ENCODE results near the gene IRS1. TPM values are rescaled to one million over a fixed set of nuclear protein-coding genes. Genes with fewer than 3 reads are reported as not detected.
A peak's percentile ranks its signal among the peaks of the same experiment; 100 is the strongest.

IRS1 gene
- polyA plus RNA-seq, 2 donors = 1.6 to 3.7 TPM

DNA sequence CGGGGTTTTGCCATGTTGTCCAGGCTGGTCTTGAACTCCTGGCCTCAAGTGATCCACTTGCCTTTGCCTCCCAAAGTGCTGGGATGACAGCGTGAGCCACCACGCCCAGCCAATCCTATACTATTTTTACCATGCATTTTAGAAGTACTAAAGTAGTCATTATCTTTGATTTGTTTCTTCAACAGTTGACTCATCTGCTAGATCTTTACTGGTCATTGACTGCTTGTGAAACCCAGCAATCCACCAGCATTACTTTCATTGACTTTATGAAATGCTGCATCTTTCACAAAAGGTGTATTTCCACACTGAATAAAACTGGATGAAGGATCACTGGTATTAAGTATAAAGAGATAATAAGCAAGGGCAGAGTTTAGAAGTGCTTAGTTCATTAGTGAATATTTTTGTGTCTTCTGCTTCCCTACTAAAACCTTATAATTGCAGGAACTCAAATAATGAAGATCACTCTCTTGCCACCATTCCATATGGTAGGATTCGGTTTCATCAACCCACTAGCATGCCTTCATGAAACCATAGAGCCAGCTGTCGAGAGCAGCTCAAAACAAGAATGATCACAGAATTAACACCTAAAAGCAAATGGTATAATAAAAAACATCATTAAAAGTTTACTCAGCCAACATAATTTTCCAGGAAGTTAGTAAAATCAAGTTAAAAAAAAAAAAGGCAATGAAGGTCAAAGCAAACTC is 33.1 kb downstream of the IRS1 start:
- Histone ChIP-seq H3K36me3 (ENCODE audit: control insufficient read depth in 2 of 2, insufficient read depth in 2 of 2, low read length in 1 of 2) (no peaks in the 10 kb centered on the region), H3K9me3 (ENCODE audit: control insufficient read depth in 2 of 2, insufficient read depth in 1 of 2, low read depth in 1 of 2, low read length in 1 of 2) (no peaks in the 10 kb centered on the region), H3K4me3 (ENCODE audit: low read depth in 1 of 2, low read length in 2 of 2) (no peak overlapping the region), H3K4me1 (ENCODE audit: control insufficient read depth in 2 of 2, insufficient read depth in 2 of 2, low read length in 1 of 2) (no peaks in the 10 kb centered on the region), H3K27me3 (ENCODE audit: control insufficient read depth in 1 of 2, insufficient read depth in 2 of 2, low read length in 2 of 2) (no peaks in the 10 kb centered on the region), H3K27ac (ENCODE audit: low read depth in 2 of 2, low read length in 1 of 2) (no peak overlapping the region)
- 83 to 85% methylated on average over 5 of the region's 5 CpGs for WGBS, 2 donors

DNA sequence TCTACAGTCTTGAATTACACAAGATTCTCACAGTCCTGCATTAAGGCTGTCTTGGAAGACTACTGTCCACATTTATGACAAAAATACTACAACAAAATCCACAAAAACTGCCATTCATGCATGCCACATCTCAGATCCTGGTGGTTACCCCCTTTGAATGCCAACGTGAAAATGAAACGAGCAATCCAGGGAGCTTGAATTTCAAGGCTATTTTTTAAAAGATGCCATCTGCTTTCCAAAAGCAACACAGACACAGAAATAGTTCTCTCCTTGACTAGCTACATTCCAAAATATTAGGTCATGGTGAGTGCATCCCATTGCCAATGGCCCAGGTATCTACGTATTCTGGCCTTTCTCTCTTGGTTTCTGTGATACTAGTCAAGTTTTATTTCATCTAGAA is 36.3 kb downstream of the IRS1 start:
- H3K36me3 ChIP-seq (ENCODE audit: control insufficient read depth in 2 of 2, insufficient read depth in 2 of 2, low read length in 1 of 2) = no peaks in the 10 kb centered on the region
- H3K27ac ChIP-seq (ENCODE audit: low read depth in 2 of 2, low read length in 1 of 2) = no peak overlapping the region
- H3K27me3 ChIP-seq (ENCODE audit: control insufficient read depth in 1 of 2, insufficient read depth in 2 of 2, low read length in 2 of 2) = no peaks in the 10 kb centered on the region
- no peaks in the 10 kb centered on the region for H3K9me3 ChIP-seq (ENCODE audit: control insufficient read depth in 2 of 2, insufficient read depth in 1 of 2, low read depth in 1 of 2, low read length in 1 of 2)
- WGBS, 2 donors = 76 to 87% methylated on average over 3 of the region's 3 CpGs
- H3K4me3 ChIP-seq (ENCODE audit: low read depth in 1 of 2, low read length in 2 of 2) = no peak overlapping the region
- peaks cover 0 to 3% of the 10 kb centered on the region in 2 donors for H3K4me1 ChIP-seq (ENCODE audit: control insufficient read depth in 2 of 2, insufficient read depth in 2 of 2, low read length in 1 of 2)

DNA sequence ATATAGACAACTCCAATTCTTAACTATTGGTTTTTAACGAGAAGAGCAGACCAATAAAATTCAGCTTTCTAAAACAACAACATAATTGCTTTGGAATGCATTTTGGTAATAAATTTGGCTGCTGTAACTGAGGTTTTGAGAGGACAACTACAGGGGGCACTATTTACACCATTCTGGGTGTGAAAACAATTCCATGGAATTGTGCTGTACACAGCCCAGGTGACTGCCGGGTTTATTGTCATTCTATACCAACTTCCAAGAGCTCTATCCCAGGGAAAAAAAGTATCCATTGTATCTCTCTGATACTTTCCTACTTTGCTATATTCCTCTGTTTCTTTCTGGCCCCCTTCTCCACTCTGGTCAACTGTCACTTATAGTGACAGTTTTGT is 38.4 kb downstream of the IRS1 start:
- Histone ChIP-seq H3K9me3 (ENCODE audit: control insufficient read depth in 2 of 2, insufficient read depth in 1 of 2, low read depth in 1 of 2, low read length in 1 of 2) (no peaks in the 10 kb centered on the region), H3K27ac (ENCODE audit: low read depth in 2 of 2, low read length in 1 of 2) (no peak overlapping the region), H3K4me3 (ENCODE audit: low read depth in 1 of 2, low read length in 2 of 2) (no peak overlapping the region), H3K27me3 (ENCODE audit: control insufficient read depth in 1 of 2, insufficient read depth in 2 of 2, low read length in 2 of 2) (no peaks in the 10 kb centered on the region), H3K4me1 (ENCODE audit: control insufficient read depth in 2 of 2, insufficient read depth in 2 of 2, low read length in 1 of 2) (peaks cover 0 to 5% of the 10 kb centered on the region in 2 donors), H3K36me3 (ENCODE audit: control insufficient read depth in 2 of 2, insufficient read depth in 2 of 2, low read length in 1 of 2) (no peaks in the 10 kb centered on the region)
- WGBS, 2 donors = 81 to 82% methylated on average over 2 of the region's 2 CpGs

DNA sequence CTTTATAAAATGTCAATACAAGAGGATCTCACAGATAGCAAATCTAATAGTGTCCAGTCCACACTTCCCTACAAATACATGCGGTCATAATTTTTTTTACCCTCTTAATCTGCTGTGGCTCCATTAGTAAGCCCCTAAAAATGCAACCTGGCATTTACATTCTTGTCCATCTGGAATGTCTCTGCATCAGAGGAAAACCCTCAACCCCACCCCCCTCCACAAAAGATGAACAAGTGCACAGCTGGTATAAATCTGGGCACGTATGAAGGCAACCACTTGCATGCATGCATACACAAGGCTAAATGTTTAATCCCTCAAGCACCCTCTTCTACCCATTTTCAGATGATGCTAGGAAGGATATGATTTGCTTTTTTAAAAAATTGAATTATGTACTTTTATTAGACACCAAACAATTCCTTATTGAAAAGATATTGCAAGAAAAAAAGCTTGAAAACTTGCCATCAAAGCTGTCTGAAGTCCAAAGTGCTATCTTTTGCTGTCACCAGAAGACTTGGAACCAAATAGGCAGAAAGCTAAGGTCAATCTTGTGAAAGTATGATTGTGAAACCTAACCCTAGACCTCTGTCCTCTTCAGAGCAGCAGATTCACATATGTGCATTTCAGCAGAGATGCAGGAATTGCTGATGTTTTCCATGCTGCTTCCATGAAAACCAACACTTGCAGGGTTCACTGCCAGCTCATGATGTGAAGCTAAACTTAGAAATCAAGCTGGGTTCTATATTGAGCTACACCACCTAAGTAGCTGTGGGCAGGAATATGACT is 39.0 kb downstream of the IRS1 start:
- Histone ChIP-seq H3K4me1 (ENCODE audit: control insufficient read depth in 2 of 2, insufficient read depth in 2 of 2, low read length in 1 of 2) (peaks cover 0 to 5% of the 10 kb centered on the region in 2 donors), H3K36me3 (ENCODE audit: control insufficient read depth in 2 of 2, insufficient read depth in 2 of 2, low read length in 1 of 2) (no peaks in the 10 kb centered on the region), H3K9me3 (ENCODE audit: control insufficient read depth in 2 of 2, insufficient read depth in 1 of 2, low read depth in 1 of 2, low read length in 1 of 2) (no peaks in the 10 kb centered on the region), H3K27me3 (ENCODE audit: control insufficient read depth in 1 of 2, insufficient read depth in 2 of 2, low read length in 2 of 2) (no peaks in the 10 kb centered on the region), H3K27ac (ENCODE audit: low read depth in 2 of 2, low read length in 1 of 2) (no peak overlapping the region), H3K4me3 (ENCODE audit: low read depth in 1 of 2, low read length in 2 of 2) (no peak overlapping the region)
- WGBS, 2 donors = 67 to 69% methylated on average over 2 of the region's 2 CpGs

DNA sequence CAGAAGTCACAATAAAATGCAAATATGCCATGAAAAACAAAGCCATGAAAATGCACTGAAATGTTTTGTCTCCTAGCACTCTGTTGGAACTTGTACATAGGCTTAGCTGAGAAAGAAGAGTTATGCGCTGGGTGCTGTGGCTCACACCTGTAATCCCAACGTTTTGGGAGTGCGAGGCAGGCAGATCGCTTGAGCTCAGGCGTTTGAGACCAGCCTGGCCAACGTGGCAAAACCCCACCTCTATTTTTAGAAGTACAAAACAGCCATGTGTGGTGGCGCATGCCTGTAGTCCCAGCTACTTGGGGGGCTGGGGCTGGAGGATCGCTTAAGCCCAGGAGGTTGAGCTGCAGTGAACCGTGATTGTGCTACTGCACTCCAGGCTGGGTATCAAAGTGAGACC is 39.9 kb downstream of the IRS1 start:
- H3K9me3 ChIP-seq (ENCODE audit: control insufficient read depth in 2 of 2, insufficient read depth in 1 of 2, low read depth in 1 of 2, low read length in 1 of 2) = no peaks in the 10 kb centered on the region
- no peaks in the 10 kb centered on the region for H3K27me3 ChIP-seq (ENCODE audit: control insufficient read depth in 1 of 2, insufficient read depth in 2 of 2, low read length in 2 of 2)
- peak overlapping the region in 1 of 2 donors; percentile 4 for H3K27ac ChIP-seq (ENCODE audit: low read depth in 2 of 2, low read length in 1 of 2)
- 51 to 58% methylated on average over 9 of the region's 9 CpGs for WGBS, 2 donors
- H3K4me1 ChIP-seq (ENCODE audit: control insufficient read depth in 2 of 2, insufficient read depth in 2 of 2, low read length in 1 of 2) = peaks cover 0 to 5% of the 10 kb centered on the region in 2 donors
- no peak overlapping the region for H3K4me3 ChIP-seq (ENCODE audit: low read depth in 1 of 2, low read length in 2 of 2)
- H3K36me3 ChIP-seq (ENCODE audit: control insufficient read depth in 2 of 2, insufficient read depth in 2 of 2, low read length in 1 of 2) = no peaks in the 10 kb centered on the region

DNA sequence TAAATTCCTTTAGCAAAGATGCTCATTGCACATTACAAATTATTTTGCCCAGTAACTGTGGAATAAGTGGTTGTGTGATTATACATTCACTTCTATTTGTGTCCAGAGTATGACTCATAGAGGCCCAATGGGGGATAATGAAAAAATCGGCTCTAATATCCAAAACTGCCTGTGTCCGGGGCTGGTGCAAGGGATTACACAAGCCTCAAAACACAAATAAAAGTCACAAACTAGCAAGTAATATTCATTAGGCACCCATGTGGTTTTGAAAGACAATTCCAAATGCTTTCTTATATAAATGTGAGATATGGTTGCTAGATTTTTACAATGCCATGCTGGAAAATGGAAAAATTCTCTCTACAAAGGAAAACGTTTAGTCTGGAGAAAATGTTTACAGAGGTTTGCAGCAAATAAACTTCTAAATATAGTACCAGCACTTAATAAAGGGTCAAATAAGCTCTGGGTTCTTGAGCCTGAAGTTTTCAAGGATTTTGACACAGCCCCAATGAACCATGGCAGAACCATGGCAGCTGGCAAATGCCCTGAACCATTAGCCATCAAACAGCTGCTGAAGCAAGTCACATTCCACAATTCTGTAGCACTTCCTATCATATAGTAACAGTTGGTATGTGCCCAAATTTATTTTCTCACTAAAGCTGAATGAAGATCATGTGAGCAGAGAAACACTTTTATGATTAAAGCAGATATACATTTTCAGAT is 40.5 kb downstream of the IRS1 start:
- WGBS, 2 donors = 44 to 49% methylated on average over 3 of the region's 3 CpGs
- Histone ChIP-seq H3K36me3 (ENCODE audit: control insufficient read depth in 2 of 2, insufficient read depth in 2 of 2, low read length in 1 of 2) (no peaks in the 10 kb centered on the region), H3K4me3 (ENCODE audit: low read depth in 1 of 2, low read length in 2 of 2) (no peak overlapping the region), H3K9me3 (ENCODE audit: control insufficient read depth in 2 of 2, insufficient read depth in 1 of 2, low read depth in 1 of 2, low read length in 1 of 2) (no peaks in the 10 kb centered on the region), H3K4me1 (ENCODE audit: control insufficient read depth in 2 of 2, insufficient read depth in 2 of 2, low read length in 1 of 2) (peaks cover 0 to 5% of the 10 kb centered on the region in 2 donors), H3K27ac (ENCODE audit: low read depth in 2 of 2, low read length in 1 of 2) (no peak overlapping the region), H3K27me3 (ENCODE audit: control insufficient read depth in 1 of 2, insufficient read depth in 2 of 2, low read length in 2 of 2) (no peaks in the 10 kb centered on the region)

DNA sequence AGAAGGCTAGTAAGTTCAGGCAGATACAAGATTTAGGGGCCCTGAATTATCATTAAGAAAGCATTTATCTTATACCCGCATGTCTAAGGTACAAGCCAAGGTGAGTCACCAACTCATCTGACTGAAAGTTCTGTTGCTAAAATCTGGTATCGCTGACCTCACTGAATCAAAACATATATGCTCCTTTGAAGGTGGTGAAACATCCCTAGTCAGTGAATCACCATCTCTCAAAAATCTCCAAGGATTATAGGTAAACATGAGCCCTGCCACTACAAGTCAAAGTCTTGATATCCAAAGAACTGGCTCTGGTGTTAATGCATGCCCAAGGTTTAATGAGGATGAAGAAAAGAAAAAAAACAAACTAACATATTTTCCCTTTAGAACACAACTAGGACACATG is 43.5 kb downstream of the IRS1 start:
- Histone ChIP-seq H3K9me3 (ENCODE audit: control insufficient read depth in 2 of 2, insufficient read depth in 1 of 2, low read depth in 1 of 2, low read length in 1 of 2) (no peaks in the 10 kb centered on the region), H3K4me3 (ENCODE audit: low read depth in 1 of 2, low read length in 2 of 2) (no peak overlapping the region), H3K4me1 (ENCODE audit: control insufficient read depth in 2 of 2, insufficient read depth in 2 of 2, low read length in 1 of 2) (peaks cover 0 to 5% of the 10 kb centered on the region in 2 donors), H3K27ac (ENCODE audit: low read depth in 2 of 2, low read length in 1 of 2) (peak overlapping the region in 1 of 2 donors; percentile 85), H3K27me3 (ENCODE audit: control insufficient read depth in 1 of 2, insufficient read depth in 2 of 2, low read length in 2 of 2) (no peaks in the 10 kb centered on the region), H3K36me3 (ENCODE audit: control insufficient read depth in 2 of 2, insufficient read depth in 2 of 2, low read length in 1 of 2) (no peaks in the 10 kb centered on the region)
- 57 to 67% methylated on average over 2 of the region's 2 CpGs for WGBS, 2 donors

DNA sequence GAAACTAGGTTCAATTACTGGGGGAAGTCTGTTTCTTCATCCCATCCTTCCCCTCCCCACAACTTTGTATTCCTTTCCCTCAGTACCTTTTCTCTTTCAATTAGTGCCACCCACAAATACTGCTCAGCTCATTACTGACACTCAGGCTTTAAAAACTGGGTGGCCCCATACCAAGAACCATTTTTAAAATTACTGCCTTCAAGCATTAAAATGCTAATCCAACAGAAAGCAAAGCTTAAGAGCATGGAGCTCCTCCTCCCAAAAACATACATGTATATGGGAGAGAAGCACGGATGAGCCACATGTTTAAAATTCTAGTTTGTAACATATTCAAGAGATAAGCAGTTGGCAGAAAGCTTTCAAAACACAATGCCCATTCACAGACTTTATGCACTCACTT is 44.0 kb downstream of the IRS1 start:
- WGBS, 2 donors = 28 to 44% methylated on average over 1 of the region's 1 CpG
- no peaks in the 10 kb centered on the region for H3K9me3 ChIP-seq (ENCODE audit: control insufficient read depth in 2 of 2, insufficient read depth in 1 of 2, low read depth in 1 of 2, low read length in 1 of 2)
- H3K36me3 ChIP-seq (ENCODE audit: control insufficient read depth in 2 of 2, insufficient read depth in 2 of 2, low read length in 1 of 2) = no peaks in the 10 kb centered on the region
- H3K27ac ChIP-seq (ENCODE audit: low read depth in 2 of 2, low read length in 1 of 2) = peak overlapping the region; percentile 55 to 85
- no peaks in the 10 kb centered on the region for H3K27me3 ChIP-seq (ENCODE audit: control insufficient read depth in 1 of 2, insufficient read depth in 2 of 2, low read length in 2 of 2)
- peaks cover 0 to 5% of the 10 kb centered on the region in 2 donors for H3K4me1 ChIP-seq (ENCODE audit: control insufficient read depth in 2 of 2, insufficient read depth in 2 of 2, low read length in 1 of 2)
- no peak overlapping the region for H3K4me3 ChIP-seq (ENCODE audit: low read depth in 1 of 2, low read length in 2 of 2)

DNA sequence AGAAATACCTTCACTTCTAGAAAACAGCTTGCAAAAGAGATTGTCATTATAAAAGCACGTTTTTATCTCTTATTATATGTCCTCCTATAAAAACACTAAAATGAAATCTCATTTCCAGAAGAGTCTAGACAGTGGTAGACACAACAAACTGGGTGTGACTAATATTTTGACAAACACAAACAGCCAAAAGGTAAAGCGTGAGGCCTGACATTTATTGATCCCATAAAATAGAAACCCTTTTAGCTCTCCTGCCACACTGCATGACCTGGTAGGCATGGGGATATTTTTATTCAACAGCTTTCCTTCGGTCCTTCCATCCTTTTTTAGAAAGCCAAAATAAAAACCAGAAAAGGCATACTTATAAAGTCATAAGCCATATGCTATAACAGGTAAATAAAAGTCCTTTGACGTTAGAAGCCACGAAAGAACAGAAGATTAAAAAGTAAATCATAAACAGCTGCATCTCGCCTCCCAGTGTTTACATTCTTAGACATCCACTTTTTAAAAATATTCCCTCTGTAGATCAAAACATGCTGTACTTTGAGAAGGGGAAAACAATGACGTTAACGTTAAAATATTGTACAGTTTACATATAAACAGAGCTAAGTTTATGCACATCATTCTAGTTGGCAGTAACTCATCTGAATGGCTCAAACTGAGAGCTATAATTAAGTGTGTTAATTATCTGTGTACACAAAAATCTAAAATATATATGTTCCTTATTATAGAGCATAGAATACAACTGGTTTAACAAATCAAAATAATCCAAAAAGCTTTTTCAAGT is 44.6 kb downstream of the IRS1 start:
- H3K36me3 ChIP-seq (ENCODE audit: control insufficient read depth in 2 of 2, insufficient read depth in 2 of 2, low read length in 1 of 2) = no peaks in the 10 kb centered on the region
- H3K27ac ChIP-seq (ENCODE audit: low read depth in 2 of 2, low read length in 1 of 2) = peak overlapping the region in 1 of 2 donors; percentile 85
- peaks cover 0 to 5% of the 10 kb centered on the region in 2 donors for H3K4me1 ChIP-seq (ENCODE audit: control insufficient read depth in 2 of 2, insufficient read depth in 2 of 2, low read length in 1 of 2)
- no peak overlapping the region for H3K4me3 ChIP-seq (ENCODE audit: low read depth in 1 of 2, low read length in 2 of 2)
- H3K27me3 ChIP-seq (ENCODE audit: control insufficient read depth in 1 of 2, insufficient read depth in 2 of 2, low read length in 2 of 2) = no peaks in the 10 kb centered on the region
- 31 to 48% methylated on average over 8 of the region's 8 CpGs for WGBS, 2 donors
- no peaks in the 10 kb centered on the region for H3K9me3 ChIP-seq (ENCODE audit: control insufficient read depth in 2 of 2, insufficient read depth in 1 of 2, low read depth in 1 of 2, low read length in 1 of 2)
